GM23248 (cell line): ENCODE data around the gene MLLT11.

Experiments used
- EZH2 ChIP-seq: fragments of 200-600 bp; sonication (generic); IDR thresholded peaks from 2 replicates; pipeline ENCODE4 v1.6.1; 2018; ENCODE audit warnings: antibody characterized with exemption, mild to moderate bottlenecking; ENCODE audit not compliant: insufficient read depth, poor library complexity, severe bottlenecking
- EZH2phosphoT487 ChIP-seq: fragments of 200-600 bp; sonication (generic); IDR thresholded peaks from 2 replicates; pipeline ENCODE4 v1.6.1; 2018; ENCODE audit warnings: antibody characterized with exemption, moderate library complexity, mild to moderate bottlenecking, low read depth; ENCODE audit not compliant: insufficient read depth

DNA sequence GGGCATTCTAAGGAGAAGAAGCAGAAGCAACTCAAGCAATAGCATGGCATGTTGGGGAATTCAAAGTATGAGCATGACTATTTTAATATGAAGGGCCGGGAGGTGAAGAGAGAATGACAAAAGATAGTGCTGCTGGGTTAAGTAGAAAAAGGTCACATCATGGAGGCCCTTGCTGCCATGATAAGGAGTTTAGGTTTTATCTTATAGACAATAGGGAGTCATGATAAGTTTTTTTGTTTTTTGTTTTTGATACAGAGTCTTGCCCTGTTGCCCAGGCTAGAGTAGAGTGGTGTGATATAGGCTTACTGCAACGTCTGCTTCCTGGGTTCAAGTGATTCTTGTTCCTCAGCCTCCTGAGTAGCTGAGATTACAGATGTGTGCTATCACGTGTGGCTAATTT lies 20.7 kb upstream of the MLLT11 start:
- TF ChIP-seq EZH2: no peak
- no peak for TF ChIP-seq EZH2phosphoT487
